GM23338 (cell line): Measurements from ENCODE around the gene ST6GALNAC3. TPM values are rescaled to one million over a fixed set of nuclear protein-coding genes. Genes with fewer than 3 reads are reported as not detected.
A peak's percentile ranks its signal among the peaks of the same experiment; 100 is the strongest.

ENCODE experiments used
- ATAC-seq: fragments of 200-7000 bp; cut with Tn5 transposase; 3 replicates; pipeline ENCODE4 v1.9.1; 2020
- DNase-seq: peaks from one replicate; pipeline ENCODE4 v3.0.0-alpha.2; 2015; ENCODE audit warnings: low spot score
- H2AFZ ChIP-seq: fragments of 200-600 bp; sonication (generic); 2 replicates; pipeline ENCODE4 v1.8.0; 2016; ENCODE audit warnings: antibody characterized with exemption, mild to moderate bottlenecking, moderate library complexity
- H3F3A ChIP-seq: fragments of 200-600 bp; sonication (generic); replicated peaks from 2 replicates; pipeline ENCODE4 v1.8.0; 2017; ENCODE audit warnings: antibody characterized with exemption, mixed run types, low read depth
- H3K27ac ChIP-seq: fragments of 200-600 bp; sonication (generic); 2 replicates; pipeline ENCODE4 v1.6.1; 2016; ENCODE audit warnings: low read depth
- H3K27me3 ChIP-seq: fragments of 200-600 bp; sonication (generic); 2 replicates; pipeline ENCODE4 v1.8.0; 2016; ENCODE audit warnings: mild to moderate bottlenecking, mixed run types, moderate library complexity; ENCODE audit not compliant: insufficient read depth
- H3K36me3 ChIP-seq: fragments of 200-600 bp; sonication (generic); 2 replicates; pipeline ENCODE4 v1.8.0; 2016; ENCODE audit warnings: mild to moderate bottlenecking; ENCODE audit not compliant: insufficient read depth
- H3K4me1 ChIP-seq: fragments of 200-600 bp; sonication (generic); 2 replicates; pipeline ENCODE4 v1.8.0; 2016; ENCODE audit warnings: mild to moderate bottlenecking, moderate library complexity; ENCODE audit not compliant: insufficient read depth
- H3K4me2 ChIP-seq: fragments of 200-600 bp; sonication (generic); 2 replicates; pipeline ENCODE4 v1.7.1; 2017; ENCODE audit warnings: mixed run types
- H3K4me3 ChIP-seq: fragments of 200-600 bp; sonication (generic); 2 replicates; pipeline ENCODE4 v1.6.1; 2016; ENCODE audit warnings: mixed run types
- H3K79me2 ChIP-seq: fragments of 200-600 bp; sonication (generic); replicated peaks from 2 replicates; pipeline ENCODE4 v1.8.0; 2017; ENCODE audit warnings: mild to moderate bottlenecking; ENCODE audit not compliant: insufficient read depth
- H3K9me2 ChIP-seq: fragments of 200-600 bp; sonication (generic); 2 replicates; pipeline ENCODE4 v1.8.0; 2017; ENCODE audit not compliant: insufficient read depth
- H4K20me1 ChIP-seq: fragments of 200-600 bp; sonication (generic); replicated peaks from 2 replicates; pipeline ENCODE4 v1.8.0; 2017; ENCODE audit warnings: mild to moderate bottlenecking; ENCODE audit not compliant: insufficient read depth
- H3K27ac Mint-ChIP-seq: 2 replicates; pipeline ENCODE4 v1.8.0; 2020; ENCODE audit warnings: inconsistent platforms, mild to moderate bottlenecking, moderate library complexity, mixed read lengths
- H3K27me3 Mint-ChIP-seq: 3 replicates; pipeline ENCODE4 v1.8.0; 2022; ENCODE audit warnings: low read depth, mild to moderate bottlenecking, moderate library complexity, mixed read lengths, inconsistent platforms; ENCODE audit not compliant: insufficient read depth, poor library complexity
- H3K36me3 Mint-ChIP-seq: 3 replicates; pipeline ENCODE4 v1.8.0; 2021; ENCODE audit warnings: low read depth, mild to moderate bottlenecking, inconsistent platforms, moderate library complexity, mixed read lengths
- H3K4me1 Mint-ChIP-seq: 3 replicates; pipeline ENCODE4 v1.8.0; 2020; ENCODE audit warnings: mild to moderate bottlenecking, inconsistent platforms, mixed read lengths
- H3K4me3 Mint-ChIP-seq: 3 replicates; pipeline ENCODE4 v1.8.0; 2021; ENCODE audit warnings: moderate library complexity, mild to moderate bottlenecking, inconsistent platforms, mixed read lengths
- H3K9me3 Mint-ChIP-seq: 3 replicates; pipeline ENCODE4 v1.8.0; 2020; ENCODE audit warnings: moderate library complexity, mild to moderate bottlenecking, inconsistent platforms, mixed read lengths
- CREB1 ChIP-seq: fragments of 250-450 bp; sonication (Bioruptor Pico); IDR thresholded peaks from 2 replicates; pipeline ENCODE4 v1.5.0; 2020; ENCODE audit warnings: low read depth, mild to moderate bottlenecking, moderate library complexity
- NANOG ChIP-seq: IDR thresholded peaks from 2 replicates; pipeline ENCODE4 v1.6.1; 2016; ENCODE audit warnings: antibody characterized with exemption, borderline replicate concordance
- POLR2AphosphoS5 ChIP-seq: IDR thresholded peaks from 2 replicates; pipeline ENCODE4 v1.6.1; 2016; ENCODE audit warnings: antibody characterized with exemption, low read depth
- ZNF114 ChIP-seq: fragments of 250-450 bp; sonication (Bioruptor Pico); IDR thresholded peaks from 2 replicates; pipeline ENCODE4 v1.5.0; 2020; ENCODE audit warnings: mild to moderate bottlenecking, moderate library complexity
- polyA plus RNA-seq: library from polyadenylated mRNA; unstranded; fragments of >200 nt; fragmentation: Nextera tagmentation; extraction: Ambion mirVana; gene quantifications from 2 replicates; pipeline ENCODE4 v1.2.1, GENCODE V29; 2016
- total RNA-seq: library from RNA; depleted of rRNA; stranded (reverse); fragments of >200 nt; shearing (Covaris generic); gene quantifications from 2 replicates; pipeline ENCODE4 v1.2.3, GENCODE V29; 2014
- TF ChIP-seq, protein P1 (sequence below): IDR thresholded peaks from one replicate; pipeline ENCODE4 v1.6.1; 2018; ENCODE audit warnings: antibody characterized with exemption; ENCODE audit not compliant: unreplicated experiment
- TF ChIP-seq, protein P2 (sequence below): fragments of 250-450 bp; sonication (Bioruptor Pico); IDR thresholded peaks from 2 replicates; pipeline ENCODE4 v1.5.0; 2020; ENCODE audit warnings: mild to moderate bottlenecking, moderate library complexity

The ST6GALNAC3 gene
- total and polyA plus RNA-seq, 2 experiments from 2014 or later = 4.7 to 11.6 TPM

DNA sequence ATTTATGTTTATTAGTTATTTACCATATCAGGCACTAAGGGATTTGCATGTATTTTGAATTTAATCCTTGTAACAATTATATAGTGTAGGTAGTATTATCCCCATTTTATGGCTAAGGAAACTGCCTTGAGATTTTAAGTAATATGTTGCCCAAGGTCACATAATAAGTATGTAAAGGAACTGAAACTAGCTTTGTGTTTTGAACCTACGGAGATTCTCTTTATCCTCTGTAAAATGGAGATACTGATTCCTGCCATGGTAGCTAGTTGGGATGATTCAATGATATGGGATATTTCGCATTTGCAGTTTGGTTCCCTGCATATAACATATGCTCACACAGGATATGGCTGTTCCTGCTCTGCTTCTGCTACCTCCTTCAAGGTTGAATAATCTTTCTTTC, 144.3 kb downstream of the ST6GALNAC3 start (continued):
- TF ChIP-seq, protein P1, sequence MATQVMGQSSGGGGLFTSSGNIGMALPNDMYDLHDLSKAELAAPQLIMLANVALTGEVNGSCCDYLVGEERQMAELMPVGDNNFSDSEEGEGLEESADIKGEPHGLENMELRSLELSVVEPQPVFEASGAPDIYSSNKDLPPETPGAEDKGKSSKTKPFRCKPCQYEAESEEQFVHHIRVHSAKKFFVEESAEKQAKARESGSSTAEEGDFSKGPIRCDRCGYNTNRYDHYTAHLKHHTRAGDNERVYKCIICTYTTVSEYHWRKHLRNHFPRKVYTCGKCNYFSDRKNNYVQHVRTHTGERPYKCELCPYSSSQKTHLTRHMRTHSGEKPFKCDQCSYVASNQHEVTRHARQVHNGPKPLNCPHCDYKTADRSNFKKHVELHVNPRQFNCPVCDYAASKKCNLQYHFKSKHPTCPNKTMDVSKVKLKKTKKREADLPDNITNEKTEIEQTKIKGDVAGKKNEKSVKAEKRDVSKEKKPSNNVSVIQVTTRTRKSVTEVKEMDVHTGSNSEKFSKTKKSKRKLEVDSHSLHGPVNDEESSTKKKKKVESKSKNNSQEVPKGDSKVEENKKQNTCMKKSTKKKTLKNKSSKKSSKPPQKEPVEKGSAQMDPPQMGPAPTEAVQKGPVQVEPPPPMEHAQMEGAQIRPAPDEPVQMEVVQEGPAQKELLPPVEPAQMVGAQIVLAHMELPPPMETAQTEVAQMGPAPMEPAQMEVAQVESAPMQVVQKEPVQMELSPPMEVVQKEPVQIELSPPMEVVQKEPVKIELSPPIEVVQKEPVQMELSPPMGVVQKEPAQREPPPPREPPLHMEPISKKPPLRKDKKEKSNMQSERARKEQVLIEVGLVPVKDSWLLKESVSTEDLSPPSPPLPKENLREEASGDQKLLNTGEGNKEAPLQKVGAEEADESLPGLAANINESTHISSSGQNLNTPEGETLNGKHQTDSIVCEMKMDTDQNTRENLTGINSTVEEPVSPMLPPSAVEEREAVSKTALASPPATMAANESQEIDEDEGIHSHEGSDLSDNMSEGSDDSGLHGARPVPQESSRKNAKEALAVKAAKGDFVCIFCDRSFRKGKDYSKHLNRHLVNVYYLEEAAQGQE = no peak
- TF ChIP-seq NANOG (no peak), POLR2AphosphoS5 (no peak), ZNF114 (CRISPR knock-in tag) (no peak)
- TF ChIP-seq, protein P2, sequence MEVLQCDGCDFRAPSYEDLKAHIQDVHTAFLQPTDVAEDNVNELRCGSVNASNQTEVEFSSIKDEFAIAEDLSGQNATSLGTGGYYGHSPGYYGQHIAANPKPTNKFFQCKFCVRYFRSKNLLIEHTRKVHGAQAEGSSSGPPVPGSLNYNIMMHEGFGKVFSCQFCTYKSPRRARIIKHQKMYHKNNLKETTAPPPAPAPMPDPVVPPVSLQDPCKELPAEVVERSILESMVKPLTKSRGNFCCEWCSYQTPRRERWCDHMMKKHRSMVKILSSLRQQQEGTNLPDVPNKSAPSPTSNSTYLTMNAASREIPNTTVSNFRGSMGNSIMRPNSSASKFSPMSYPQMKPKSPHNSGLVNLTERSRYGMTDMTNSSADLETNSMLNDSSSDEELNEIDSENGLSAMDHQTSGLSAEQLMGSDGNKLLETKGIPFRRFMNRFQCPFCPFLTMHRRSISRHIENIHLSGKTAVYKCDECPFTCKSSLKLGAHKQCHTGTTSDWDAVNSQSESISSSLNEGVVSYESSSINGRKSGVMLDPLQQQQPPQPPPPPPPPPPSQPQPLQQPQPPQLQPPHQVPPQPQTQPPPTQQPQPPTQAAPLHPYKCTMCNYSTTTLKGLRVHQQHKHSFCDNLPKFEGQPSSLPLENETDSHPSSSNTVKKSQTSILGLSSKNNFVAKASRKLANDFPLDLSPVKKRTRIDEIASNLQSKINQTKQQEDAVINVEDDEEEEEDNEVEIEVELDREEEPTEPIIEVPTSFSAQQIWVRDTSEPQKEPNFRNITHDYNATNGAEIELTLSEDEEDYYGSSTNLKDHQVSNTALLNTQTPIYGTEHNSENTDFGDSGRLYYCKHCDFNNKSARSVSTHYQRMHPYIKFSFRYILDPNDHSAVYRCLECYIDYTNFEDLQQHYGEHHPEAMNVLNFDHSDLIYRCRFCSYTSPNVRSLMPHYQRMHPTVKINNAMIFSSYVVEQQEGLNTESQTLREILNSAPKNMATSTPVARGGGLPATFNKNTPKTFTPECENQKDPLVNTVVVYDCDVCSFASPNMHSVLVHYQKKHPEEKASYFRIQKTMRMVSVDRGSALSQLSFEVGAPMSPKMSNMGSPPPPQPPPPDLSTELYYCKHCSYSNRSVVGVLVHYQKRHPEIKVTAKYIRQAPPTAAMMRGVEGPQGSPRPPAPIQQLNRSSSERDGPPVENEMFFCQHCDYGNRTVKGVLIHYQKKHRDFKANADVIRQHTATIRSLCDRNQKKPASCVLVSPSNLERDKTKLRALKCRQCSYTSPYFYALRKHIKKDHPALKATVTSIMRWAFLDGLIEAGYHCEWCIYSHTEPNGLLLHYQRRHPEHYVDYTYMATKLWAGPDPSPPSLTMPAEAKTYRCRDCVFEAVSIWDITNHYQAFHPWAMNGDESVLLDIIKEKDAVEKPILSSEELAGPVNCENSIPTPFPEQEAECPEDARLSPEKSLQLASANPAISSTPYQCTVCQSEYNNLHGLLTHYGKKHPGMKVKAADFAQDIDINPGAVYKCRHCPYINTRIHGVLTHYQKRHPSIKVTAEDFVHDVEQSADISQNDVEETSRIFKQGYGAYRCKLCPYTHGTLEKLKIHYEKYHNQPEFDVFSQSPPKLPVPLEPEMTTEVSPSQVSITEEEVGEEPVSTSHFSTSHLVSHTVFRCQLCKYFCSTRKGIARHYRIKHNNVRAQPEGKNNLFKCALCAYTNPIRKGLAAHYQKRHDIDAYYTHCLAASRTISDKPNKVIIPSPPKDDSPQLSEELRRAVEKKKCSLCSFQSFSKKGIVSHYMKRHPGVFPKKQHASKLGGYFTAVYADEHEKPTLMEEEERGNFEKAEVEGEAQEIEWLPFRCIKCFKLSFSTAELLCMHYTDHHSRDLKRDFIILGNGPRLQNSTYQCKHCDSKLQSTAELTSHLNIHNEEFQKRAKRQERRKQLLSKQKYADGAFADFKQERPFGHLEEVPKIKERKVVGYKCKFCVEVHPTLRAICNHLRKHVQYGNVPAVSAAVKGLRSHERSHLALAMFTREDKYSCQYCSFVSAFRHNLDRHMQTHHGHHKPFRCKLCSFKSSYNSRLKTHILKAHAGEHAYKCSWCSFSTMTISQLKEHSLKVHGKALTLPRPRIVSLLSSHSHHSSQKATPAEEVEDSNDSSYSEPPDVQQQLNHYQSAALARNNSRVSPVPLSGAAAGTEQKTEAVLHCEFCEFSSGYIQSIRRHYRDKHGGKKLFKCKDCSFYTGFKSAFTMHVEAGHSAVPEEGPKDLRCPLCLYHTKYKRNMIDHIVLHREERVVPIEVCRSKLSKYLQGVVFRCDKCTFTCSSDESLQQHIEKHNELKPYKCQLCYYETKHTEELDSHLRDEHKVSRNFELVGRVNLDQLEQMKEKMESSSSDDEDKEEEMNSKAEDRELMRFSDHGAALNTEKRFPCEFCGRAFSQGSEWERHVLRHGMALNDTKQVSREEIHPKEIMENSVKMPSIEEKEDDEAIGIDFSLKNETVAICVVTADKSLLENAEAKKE (CRISPR knock-in tag) = no peak

DNA sequence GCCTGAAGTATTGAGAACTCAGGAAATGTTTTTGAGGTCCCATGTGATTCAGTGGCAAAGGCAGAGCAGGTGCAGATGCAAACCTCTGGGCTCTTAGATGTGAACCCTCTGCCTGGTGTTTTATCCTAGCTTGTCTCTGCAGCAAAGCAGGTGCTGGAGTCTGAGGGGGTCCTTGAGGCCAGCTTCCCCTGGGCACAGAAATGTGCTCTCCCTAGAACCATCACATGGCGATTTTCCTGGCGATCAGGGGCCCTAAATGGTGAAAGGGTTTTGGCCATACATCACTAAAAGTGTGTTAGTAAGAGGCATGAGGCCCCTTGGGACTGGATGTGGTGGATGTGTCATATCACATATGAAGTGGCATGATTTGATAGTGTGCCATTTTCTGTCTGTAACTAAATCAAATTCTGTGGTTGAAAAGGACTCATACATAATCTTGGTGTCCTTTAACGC, 144.8 kb downstream of the ST6GALNAC3 start:
- no peaks in the 10 kb centered on the region for H3K9me3 Mint-ChIP-seq
- peak overlapping the region; percentile 67; the same call in 1 of the 2 replicates for H3K27ac Mint-ChIP-seq
- no peak overlapping the region for H3K4me3 Mint-ChIP-seq
- Histone ChIP-seq H3K4me2 (no peak overlapping the region), H3F3A (no peaks in the 10 kb centered on the region), H3K36me3 (no peaks in the 10 kb centered on the region), H3K4me1 (no peaks in the 10 kb centered on the region), H3K4me3 (no peak overlapping the region), H3K27ac (no peak overlapping the region), H2AFZ (no peak overlapping the region), H3K27me3 (no peaks in the 10 kb centered on the region), H3K79me2 (no peaks in the 10 kb centered on the region), H4K20me1 (no peaks in the 10 kb centered on the region), H3K9me2 (no peaks in the 10 kb centered on the region; the same call in 1 of the 2 replicates)
- H3K4me1 Mint-ChIP-seq = peaks cover 6% of the 10 kb centered on the region; the same call in 2 of the 3 replicates
- peaks cover 2% of the 10 kb centered on the region; the same call in 2 of the 3 replicates for H3K36me3 Mint-ChIP-seq
- TF ChIP-seq CREB1 = no peak
- TF ChIP-seq POLR2AphosphoS5 = no peak
- DNase-seq (no peak), ATAC-seq (no peak)
- H3K27me3 Mint-ChIP-seq = peaks cover 2% of the 10 kb centered on the region
